Activated T-cell treated with anti-CD3 and anti-CD28 coated beads, Interleukin-2, amount 50 U/mL, for 72 hours (primary cell): ENCODE data around the gene ARL4D. TPM values are rescaled to one million over a fixed set of nuclear protein-coding genes. Genes with fewer than 3 reads are reported as not detected.
A peak's percentile ranks its signal among the peaks of the same experiment; 100 is the strongest.
"Not testable (repeated sequence)": the region's sequence is repeated elsewhere in the genome, so short reads cannot be mapped to it uniquely, and the experiment has no call there.

Experiments
- ATAC-seq, 2 donors: fragments of 150-1000 bp; cut with Tn5 transposase; replicated peaks in 1 of 2; 2 replicates each; pipeline ENCODE4 v1.10.0; 2021; ENCODE audit warnings: moderate library complexity in 2 of 2, mild to moderate bottlenecking in 1 of 2
- DNase-seq, 2 donors: peaks; one replicate each; pipeline ENCODE4 v3.0.0; 2021 to 2022; ENCODE audit warnings: mixed read lengths in 1 of 2
- H3K27ac Mint-ChIP-seq: one replicate; pipeline ENCODE4 v1.8.0; 2022; ENCODE audit warnings: mild to moderate bottlenecking, moderate library complexity, mixed read lengths
- H3K27me3 Mint-ChIP-seq: one replicate; pipeline ENCODE4 v1.8.0; 2022; ENCODE audit warnings: low read depth, mixed read lengths
- H3K36me3 Mint-ChIP-seq, 2 donors: one replicate each; pipeline ENCODE4 v1.8.0; 2022; ENCODE audit warnings: mixed read lengths in 2 of 2, mild to moderate bottlenecking in 1 of 2; ENCODE audit not compliant: insufficient read depth in 2 of 2
- H3K4me1 Mint-ChIP-seq: one replicate; pipeline ENCODE4 v1.8.0; 2022; ENCODE audit warnings: low read depth, mixed read lengths
- H3K4me3 Mint-ChIP-seq, 2 donors: one replicate each; pipeline ENCODE4 v1.8.0; 2022; ENCODE audit warnings: mild to moderate bottlenecking in 2 of 2, mixed read lengths in 2 of 2, moderate library complexity in 2 of 2
- H3K9me3 Mint-ChIP-seq, 2 donors: one replicate each; pipeline ENCODE4 v1.8.0; 2022; ENCODE audit warnings: mixed read lengths in 2 of 2
- total RNA-seq, 2 donors: library from RNA; stranded (reverse); gene quantifications; one replicate each; pipeline ENCODE4 v1.2.3, GENCODE V29; 2022

The ARL4D gene
- total RNA-seq, 2 donors from 2014 or later = 3.2 to 3.6 TPM

DNA sequence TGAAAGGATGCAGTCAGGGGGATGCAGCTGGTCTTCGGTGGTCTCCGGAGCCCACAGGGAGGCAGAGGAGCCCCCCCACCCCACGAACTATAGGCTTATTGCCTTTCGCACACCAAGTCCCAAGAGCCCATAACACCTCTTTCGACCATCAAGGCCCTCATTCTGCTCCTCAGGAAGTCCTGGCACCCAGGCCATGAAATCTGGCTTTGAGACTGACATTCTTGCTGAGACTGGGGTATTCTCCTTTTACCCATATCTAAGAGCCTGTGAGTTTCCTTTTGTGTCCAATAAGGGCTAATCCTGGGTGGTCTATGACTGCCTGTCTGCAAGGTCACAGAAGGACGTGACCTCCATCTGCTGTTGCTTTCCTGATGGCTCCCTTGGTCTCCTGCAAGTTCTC, 6.4 kb upstream of the ARL4D start:
- Mint-ChIP-seq H3K27me3 (no peaks in the 10 kb centered on the region), H3K36me3 (peaks cover 2% of the 10 kb centered on the region in 2 donors), H3K4me3 (no peak overlapping the region), H3K4me1 (peaks cover 25% of the 10 kb centered on the region), H3K27ac (no peak overlapping the region), H3K9me3 (no peaks in the 10 kb centered on the region)
- ATAC-seq = no peak
- no peak for DNase-seq

DNA sequence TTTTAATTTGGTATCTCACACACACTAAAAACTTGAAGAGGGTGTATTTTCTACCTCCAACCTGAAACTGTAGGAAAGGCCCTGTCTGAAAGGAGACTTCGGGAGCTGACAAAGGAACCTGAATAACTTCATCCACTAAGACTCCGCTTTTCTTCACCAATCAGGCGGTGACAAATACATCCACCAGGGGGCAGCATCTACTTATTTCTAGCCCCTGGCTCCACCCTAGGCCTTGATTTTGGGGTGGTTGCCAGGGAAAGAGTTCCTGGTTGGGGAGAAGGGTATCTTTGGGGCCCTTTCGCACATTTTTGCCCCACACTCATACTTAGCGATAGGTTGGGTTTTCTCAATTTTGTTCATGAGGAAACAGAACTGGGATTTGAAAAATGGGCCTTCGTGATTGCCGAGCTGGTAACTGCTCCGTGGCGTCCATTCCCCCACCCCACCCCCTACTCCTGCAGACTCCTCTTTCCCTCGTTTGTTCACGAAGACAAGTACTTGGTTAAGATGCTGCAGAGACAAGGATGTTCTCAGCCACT, 4.8 kb upstream of the ARL4D start:
- DNase-seq (peak; percentile 89 to 93), ATAC-seq (peak; percentile 47 to 50)
- Mint-ChIP-seq H3K27ac (no peak overlapping the region), H3K4me1 (peaks cover 17% of the 10 kb centered on the region), H3K9me3 (no peaks in the 10 kb centered on the region), H3K4me3 (peak overlapping the region in 1 of 2 donors; percentile 45), H3K36me3 (no peaks in the 10 kb centered on the region), H3K27me3 (no peaks in the 10 kb centered on the region)

DNA sequence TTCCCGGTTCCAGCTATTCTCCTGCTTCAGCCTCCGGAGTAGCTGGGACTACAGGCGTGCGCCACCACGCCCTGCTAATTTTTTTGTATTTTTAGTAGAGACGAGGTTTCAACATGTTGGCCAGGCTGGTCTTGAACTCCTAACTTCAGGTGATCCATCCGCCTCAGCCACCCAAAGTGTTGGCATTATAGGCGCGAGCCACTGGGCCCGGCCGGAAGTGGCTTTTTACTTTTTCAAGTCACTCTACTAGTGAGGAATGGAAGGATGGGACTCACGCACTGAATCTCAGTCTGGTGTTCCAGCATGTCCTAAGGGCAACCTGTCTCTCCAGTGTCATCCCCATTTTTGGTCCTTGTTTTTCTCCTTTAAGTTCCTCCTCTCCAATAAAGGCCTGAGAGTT, 4.1 kb upstream of the ARL4D start:
- not testable (repeated sequence) for H3K4me3 Mint-ChIP-seq, H3K27ac Mint-ChIP-seq, H3K36me3 Mint-ChIP-seq, H3K27me3 Mint-ChIP-seq, ATAC-seq, H3K9me3 Mint-ChIP-seq, DNase-seq
- H3K4me1 Mint-ChIP-seq = peaks cover 17% of the 10 kb centered on the region

DNA sequence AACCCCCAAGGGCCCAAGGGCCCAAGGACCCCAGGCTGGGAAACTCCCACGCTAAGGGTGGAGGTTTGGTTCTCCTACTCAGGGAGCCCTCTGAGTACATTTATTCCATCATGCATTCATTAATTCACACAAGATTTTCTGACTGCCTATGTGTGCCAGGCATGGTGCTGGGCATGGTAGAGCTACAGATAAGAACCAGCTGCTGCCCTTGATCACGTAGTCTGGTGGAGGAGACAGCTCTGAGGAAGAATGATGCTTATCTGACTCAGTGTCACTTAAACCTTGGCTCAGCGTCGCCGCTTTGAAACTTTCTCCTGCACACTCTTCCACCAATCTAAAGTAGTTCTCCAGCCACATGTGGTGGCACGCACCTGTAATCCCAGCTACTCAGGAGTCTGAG, 3.6 kb upstream of the ARL4D start:
- Mint-ChIP-seq H3K27me3 (no peaks in the 10 kb centered on the region), H3K27ac (no peak overlapping the region), H3K36me3 (no peaks in the 10 kb centered on the region), H3K4me1 (peaks cover 16% of the 10 kb centered on the region), H3K9me3 (no peaks in the 10 kb centered on the region), H3K4me3 (no peak overlapping the region)
- DNase-seq (no peak), ATAC-seq (no peak)

DNA sequence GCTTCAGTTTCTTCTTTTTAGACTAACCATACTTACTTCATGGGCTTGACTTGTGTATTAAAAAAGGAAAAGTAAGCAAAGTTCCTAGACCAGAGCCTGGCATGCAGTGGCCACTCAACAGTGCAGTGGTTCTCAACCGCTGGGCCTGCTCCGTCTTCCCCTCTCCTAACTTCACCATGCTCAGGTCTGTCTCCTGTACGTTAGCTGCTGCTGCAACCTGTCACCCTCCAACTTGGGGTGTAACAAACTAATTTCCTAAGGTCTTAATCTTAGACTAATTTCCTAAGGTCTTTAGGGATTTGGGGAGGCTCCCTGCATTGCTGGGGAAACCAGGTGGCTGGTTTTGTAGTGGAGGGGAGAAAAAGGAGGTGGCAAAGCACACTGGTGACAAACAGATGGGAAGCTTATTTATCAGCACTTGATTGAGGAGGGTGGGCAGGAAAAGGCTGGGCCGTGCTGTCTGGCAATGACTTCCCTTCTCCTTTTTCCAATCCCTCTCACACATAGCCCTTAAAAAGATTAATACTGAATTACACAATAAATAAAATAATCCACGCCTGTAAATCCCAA, 2.2 kb upstream of the ARL4D start:
- peaks cover 15% of the 10 kb centered on the region for H3K4me1 Mint-ChIP-seq
- DNase-seq (no peak), ATAC-seq (no peak)
- H3K4me3 Mint-ChIP-seq = no peak overlapping the region
- H3K9me3 Mint-ChIP-seq = no peaks in the 10 kb centered on the region
- H3K27me3 Mint-ChIP-seq = no peaks in the 10 kb centered on the region
- H3K36me3 Mint-ChIP-seq = no peaks in the 10 kb centered on the region
- H3K27ac Mint-ChIP-seq = no peak overlapping the region

DNA sequence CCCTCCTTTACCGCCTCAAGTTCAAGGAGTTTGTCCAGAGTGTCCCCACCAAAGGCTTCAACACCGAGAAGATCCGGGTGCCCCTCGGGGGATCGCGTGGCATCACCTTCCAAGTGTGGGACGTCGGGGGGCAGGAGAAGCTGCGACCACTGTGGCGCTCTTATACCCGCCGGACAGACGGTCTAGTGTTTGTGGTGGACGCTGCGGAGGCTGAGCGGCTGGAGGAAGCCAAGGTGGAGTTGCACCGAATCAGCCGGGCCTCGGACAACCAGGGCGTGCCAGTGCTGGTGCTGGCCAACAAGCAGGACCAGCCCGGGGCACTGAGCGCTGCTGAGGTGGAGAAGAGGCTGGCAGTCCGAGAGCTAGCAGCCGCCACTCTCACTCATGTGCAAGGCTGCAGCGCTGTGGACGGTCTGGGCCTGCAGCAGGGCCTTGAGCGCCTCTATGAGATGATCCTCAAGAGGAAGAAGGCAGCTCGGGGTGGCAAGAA, 1.1 kb downstream of the ARL4D start:
- Mint-ChIP-seq H3K4me3 (peak overlapping the region; percentile 84 to 95), H3K27ac (no peak overlapping the region), H3K36me3 (no peaks in the 10 kb centered on the region), H3K9me3 (no peaks in the 10 kb centered on the region), H3K4me1 (peaks cover 11% of the 10 kb centered on the region), H3K27me3 (no peaks in the 10 kb centered on the region)
- no peak for ATAC-seq
- peak in 1 of 2 donors; percentile 4 for DNase-seq

DNA sequence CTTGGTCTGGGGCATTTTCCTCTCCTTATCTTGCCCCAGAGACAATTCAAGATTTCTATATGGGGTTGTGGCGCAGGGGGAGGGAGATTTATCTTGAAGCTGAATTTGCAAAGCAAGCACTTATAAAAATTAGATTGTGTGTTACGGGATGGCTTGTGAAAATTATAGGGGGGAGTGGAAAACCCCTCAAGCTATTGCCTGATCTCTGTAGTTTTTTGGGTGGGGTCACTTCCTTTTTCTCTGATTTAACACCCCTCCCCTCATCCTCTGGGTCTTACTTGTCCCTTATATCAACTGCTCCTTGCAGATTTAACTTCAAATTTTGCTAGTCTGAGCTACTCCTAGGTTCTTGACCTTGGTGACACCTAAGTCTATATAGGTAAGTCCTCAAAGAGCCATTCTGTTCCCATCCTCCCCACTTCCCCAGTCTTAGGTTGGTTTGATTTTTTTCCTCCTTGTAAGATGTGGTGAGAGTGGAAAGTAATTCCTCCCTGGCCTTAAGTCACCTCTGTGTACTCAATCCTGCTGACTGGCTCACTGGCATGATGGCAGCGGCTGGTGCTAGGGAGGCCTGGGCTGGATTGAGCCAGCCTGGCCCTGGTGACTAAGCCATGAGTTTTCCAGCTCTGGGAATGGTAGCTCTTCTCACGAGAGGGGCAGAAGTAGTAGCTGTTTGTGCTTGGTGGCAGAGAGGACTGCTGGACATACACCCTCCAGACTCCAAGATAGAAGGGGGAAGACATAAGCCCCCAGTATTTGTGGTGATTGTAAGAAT, 2.3 kb downstream of the ARL4D start:
- H3K4me1 Mint-ChIP-seq = peaks cover 11% of the 10 kb centered on the region
- H3K27ac Mint-ChIP-seq = no peak overlapping the region
- H3K36me3 Mint-ChIP-seq = no peaks in the 10 kb centered on the region
- H3K4me3 Mint-ChIP-seq = peak overlapping the region in 1 of 2 donors; percentile 71
- ATAC-seq (no peak), DNase-seq (no peak)
- no peaks in the 10 kb centered on the region for H3K9me3 Mint-ChIP-seq
- H3K27me3 Mint-ChIP-seq = no peaks in the 10 kb centered on the region

DNA sequence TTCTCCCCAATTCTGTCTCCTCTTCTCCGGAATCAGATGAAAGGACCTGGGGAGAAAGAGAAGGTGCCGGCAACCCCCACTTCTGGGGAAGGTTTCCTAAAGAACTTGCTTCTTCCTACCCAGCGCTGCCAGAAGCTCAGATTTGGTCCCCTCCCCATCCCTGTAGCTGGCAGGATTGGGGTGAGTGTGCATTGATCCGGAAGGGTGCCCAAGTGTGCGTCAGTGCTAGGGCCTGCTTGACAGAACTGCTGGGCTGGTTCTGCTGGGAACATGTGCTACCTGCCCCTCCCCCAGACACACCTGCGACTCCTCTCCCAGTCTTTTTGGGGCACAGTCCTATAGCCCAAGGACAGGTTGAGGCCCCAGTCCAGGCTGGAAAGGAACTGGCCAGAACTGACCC, 3.3 kb downstream of the ARL4D start:
- no peaks in the 10 kb centered on the region for H3K27me3 Mint-ChIP-seq
- DNase-seq (no peak), ATAC-seq (no peak)
- no peak overlapping the region for H3K4me3 Mint-ChIP-seq
- H3K9me3 Mint-ChIP-seq = no peaks in the 10 kb centered on the region
- no peaks in the 10 kb centered on the region for H3K36me3 Mint-ChIP-seq
- H3K4me1 Mint-ChIP-seq = peaks cover 11% of the 10 kb centered on the region
- no peak overlapping the region for H3K27ac Mint-ChIP-seq

DNA sequence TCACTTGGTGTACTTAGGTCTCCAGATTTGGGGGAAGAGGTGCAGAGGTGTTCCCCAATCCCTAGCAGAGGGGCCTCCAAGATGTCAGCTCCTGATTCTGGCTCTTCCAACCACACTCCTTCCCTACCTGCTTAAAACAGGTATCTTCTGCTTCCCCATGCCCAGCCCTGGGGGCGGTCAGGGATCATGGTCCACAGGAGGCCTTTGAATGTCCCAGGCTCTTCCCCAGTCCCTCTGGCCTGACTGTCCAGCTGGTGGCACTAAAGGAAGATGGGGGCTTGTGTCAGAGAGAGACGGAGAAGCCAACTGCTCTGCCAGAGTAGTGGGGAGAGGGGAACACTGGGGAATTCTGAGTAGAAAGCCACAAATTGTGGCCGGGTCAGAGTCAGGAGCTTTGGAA, 3.8 kb downstream of the ARL4D start:
- H3K36me3 Mint-ChIP-seq = no peaks in the 10 kb centered on the region
- DNase-seq (no peak), ATAC-seq (no peak)
- no peaks in the 10 kb centered on the region for H3K9me3 Mint-ChIP-seq
- no peak overlapping the region for H3K27ac Mint-ChIP-seq
- H3K4me1 Mint-ChIP-seq = peaks cover 11% of the 10 kb centered on the region
- H3K4me3 Mint-ChIP-seq = no peak overlapping the region
- H3K27me3 Mint-ChIP-seq = no peaks in the 10 kb centered on the region

DNA sequence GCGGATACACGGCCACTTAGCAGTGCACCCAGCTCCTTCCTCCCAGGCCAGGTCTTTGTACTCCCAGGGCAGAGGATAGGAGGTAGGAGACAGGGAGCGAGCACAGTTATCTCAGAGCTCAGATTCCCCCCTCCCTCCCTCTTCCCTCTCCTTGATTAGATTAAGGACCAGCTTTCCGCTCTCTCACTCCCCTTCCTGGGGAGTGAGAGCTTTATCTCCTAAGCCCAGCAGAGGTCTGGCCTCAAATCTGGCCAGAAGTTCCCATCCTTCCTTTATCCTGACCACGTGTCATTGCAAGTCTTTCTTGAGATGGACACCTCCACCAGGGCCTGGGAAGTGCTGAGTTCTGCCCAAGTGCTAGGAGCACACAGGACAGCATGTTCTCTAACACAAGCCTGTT, 5.1 kb downstream of the ARL4D start:
- Mint-ChIP-seq H3K27me3 (no peaks in the 10 kb centered on the region), H3K9me3 (no peaks in the 10 kb centered on the region), H3K4me1 (peaks cover 11% of the 10 kb centered on the region), H3K36me3 (no peaks in the 10 kb centered on the region), H3K27ac (no peak overlapping the region), H3K4me3 (no peak overlapping the region)
- ATAC-seq (no peak), DNase-seq (no peak)

DNA sequence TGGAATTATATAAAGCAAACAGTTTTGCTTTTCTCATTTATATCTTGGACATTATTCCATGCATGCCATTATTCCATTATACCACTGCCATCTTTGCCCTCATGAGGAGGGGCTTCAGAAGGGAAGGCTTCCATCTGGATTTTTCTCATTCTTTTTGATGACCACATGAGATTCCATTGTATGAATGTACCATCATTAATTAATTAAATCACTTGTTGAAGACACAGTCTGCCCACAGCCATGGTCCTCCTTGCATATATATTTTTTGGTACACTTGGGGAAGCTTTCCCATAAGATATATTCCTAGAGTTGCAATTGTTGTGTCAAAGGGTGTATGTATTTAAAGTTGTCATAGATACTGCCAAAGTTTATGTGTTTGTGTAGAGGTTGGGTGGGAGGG, 7.1 kb downstream of the ARL4D start:
- H3K4me1 Mint-ChIP-seq = no peaks in the 10 kb centered on the region
- DNase-seq = no peak

DNA sequence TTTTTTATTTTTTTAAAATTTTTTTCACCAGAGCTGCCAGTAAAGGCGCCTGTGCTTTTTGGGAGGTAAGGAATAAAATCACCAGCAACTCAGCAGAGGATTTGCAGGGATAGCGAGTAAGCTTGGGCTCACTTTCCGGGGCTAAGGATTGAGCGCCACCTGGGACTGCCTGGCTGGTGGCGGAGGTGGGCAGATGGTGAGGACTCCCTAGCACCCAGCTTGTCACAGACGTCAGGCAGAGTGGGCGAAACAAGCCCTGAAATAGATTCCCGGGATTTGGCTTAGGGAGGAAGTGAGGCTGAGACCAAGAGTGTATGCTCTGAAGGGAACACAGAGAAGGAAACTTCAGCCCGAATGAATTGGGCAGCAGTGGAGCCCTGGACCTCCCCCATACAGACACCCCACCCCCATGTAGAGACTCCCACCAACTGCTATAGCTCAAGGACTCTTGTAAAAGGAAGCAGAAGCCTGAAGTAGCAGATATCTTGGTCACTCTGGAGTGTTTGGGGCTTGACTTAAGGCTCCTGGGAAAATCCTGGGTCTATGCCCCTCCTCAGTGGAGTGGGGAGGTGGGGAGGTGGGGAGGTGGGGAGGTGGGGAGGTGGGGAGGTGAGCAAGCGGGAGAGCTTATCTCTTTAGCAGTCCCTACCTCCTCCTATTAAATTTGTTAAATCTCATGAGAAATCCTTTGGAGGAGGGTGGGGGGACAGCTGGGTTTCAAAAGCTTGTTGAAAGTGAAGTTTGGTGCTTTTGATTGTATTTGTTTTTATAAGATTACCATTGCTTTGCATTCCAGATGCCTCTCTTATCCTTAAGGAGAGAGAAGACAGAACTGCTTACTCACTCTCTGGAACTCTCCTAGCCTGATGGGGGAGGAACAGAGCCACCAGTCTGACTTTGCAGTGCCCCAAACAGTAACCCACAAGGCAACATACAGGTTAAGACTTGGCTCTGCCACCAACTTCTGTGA, 8.2 kb downstream of the ARL4D start:
- Mint-ChIP-seq H3K27ac (no peak overlapping the region), H3K27me3 (no peaks in the 10 kb centered on the region), H3K4me1 (no peaks in the 10 kb centered on the region), H3K4me3 (no peak overlapping the region), H3K36me3 (no peaks in the 10 kb centered on the region), H3K9me3 (no peaks in the 10 kb centered on the region)
- no peak for ATAC-seq
- DNase-seq = no peak

More for the DNA sequence above, 7.1 kb downstream of the ARL4D start:
- Mint-ChIP-seq H3K36me3 (no peaks in the 10 kb centered on the region), H3K27ac (no peak overlapping the region), H3K9me3 (no peaks in the 10 kb centered on the region), H3K27me3 (no peaks in the 10 kb centered on the region), H3K4me3 (no peak overlapping the region)
- ATAC-seq = no peak

DNA sequence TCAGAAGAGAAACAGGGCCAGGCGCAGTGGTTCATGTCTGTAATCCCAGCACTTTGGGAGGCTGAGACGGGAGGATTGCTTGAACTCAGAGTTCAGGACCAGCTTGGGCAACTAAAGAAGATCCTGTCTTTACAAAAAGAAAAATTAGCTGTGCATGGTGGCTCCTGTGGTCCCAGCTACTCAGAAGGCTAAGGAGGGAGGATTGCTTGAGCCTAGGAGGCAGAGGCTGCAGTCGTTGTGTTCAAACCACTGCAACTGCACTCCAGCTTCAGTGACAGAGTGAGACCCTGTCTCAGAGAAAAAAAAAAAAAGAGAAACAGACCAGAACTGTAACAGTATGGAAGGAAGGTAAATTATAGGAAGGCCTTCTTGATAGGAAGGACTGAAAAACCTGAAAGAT, 10.3 kb downstream of the ARL4D start:
- Mint-ChIP-seq H3K27ac (no peak overlapping the region), H3K9me3 (no peaks in the 10 kb centered on the region), H3K4me3 (no peak overlapping the region), H3K36me3 (no peaks in the 10 kb centered on the region), H3K4me1 (no peaks in the 10 kb centered on the region), H3K27me3 (no peaks in the 10 kb centered on the region)
- DNase-seq = no peak
- no peak for ATAC-seq
